ENCODE data around the gene GBP4. TPM values are rescaled to one million over a fixed set of nuclear protein-coding genes. Genes with fewer than 3 reads are reported as not detected.

GBP4 gene
- polyA plus RNA-seq, 1 of the 3 experiments (the other 2 are of a cell fraction): 0.02 TPM

DNA sequence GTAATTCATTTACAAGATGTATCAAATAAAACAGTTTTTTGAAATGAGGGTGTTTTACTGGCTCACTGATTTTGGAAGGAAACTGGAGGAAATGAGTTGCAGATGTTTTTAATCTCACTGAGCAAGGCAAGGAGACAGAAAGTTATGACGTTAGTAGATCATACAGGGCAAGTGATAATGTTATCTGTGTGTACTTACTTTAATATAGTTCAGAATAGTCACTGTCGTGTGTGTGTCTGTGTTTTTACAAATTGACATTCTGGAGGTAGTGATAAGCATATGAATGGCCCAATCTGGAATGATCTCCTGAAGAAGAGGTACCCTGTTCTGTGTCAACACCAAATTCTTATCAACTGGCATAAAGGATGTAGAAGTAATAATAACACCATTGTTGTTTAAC lies 1.9 kb upstream of the GBP4 start:
- no peaks in the 10 kb centered on the region for H4K20me1 ChIP-seq (ENCODE audit: insufficient read depth)
- 5% methylated on average over 2 of the region's 2 CpGs for WGBS (ENCODE audit: low lambda C conversion rate)
- H3K79me2 ChIP-seq (ENCODE audit: insufficient read depth): no peaks in the 10 kb centered on the region

More for the DNA sequence above, 1.9 kb upstream of the GBP4 start:
- Histone ChIP-seq H3K4me3 (ENCODE audit: low read depth in 2 of 2, low read length in 1 of 2) (no peak overlapping the region), H3K27me3 (ENCODE audit: insufficient read depth) (no peaks in the 10 kb centered on the region), H2AFZ (ENCODE audit: low read depth) (no peak overlapping the region), H3K36me3 (replicated peaks in 1 of 2; ENCODE audit: control insufficient read depth in 1 of 2, insufficient read depth in 2 of 2, low read length in 1 of 2) (no peaks in the 10 kb centered on the region), H3K4me1 (ENCODE audit: control insufficient read depth in 1 of 2, insufficient read depth in 2 of 2, low read depth in 1 of 2, low read length in 1 of 2) (peaks cover 11 to 17% of the 10 kb centered on the region in 2 experiments; a peak in 3 of 4 replicates), H3K9me3 (peaks cover 5% of the 10 kb centered on the region; the same call in 1 of the 2 replicates), H3K9ac (no peak overlapping the region), H3K27ac (ENCODE audit: low read depth in 2 of 2, low read length in 1 of 2) (peak overlapping the region in 1 of 2 experiments; percentile 95; a peak in 2 of 4 replicates), H3F3A (replicated peaks; ENCODE audit: insufficient read depth) (peaks cover 5% of the 10 kb centered on the region), H3K9me2 (no peaks in the 10 kb centered on the region), H3K4me2 (no peak overlapping the region)
- TF ChIP-seq CTCF (IDR thresholded peaks at IDR 0.05): no peak
- no peak for TF ChIP-seq EZH2phosphoT487 (IDR thresholded peaks at IDR 0.05; ENCODE audit: borderline replicate concordance, low read depth)
- 0 out of 2 replicates have a peak, but pooled peaks have one; percentile 22 for TF ChIP-seq TEAD4 (IDR thresholded peaks at IDR 0.05; ENCODE audit: borderline replicate concordance, insufficient read depth)
- no peak for TF ChIP-seq YY1 (IDR thresholded peaks at IDR 0.05; ENCODE audit: low read depth)
- TF ChIP-seq JUND (IDR thresholded peaks at IDR 0.05): 0 out of 2 replicates have a peak, but pooled peaks have one; percentile 17
- TF ChIP-seq POLR2AphosphoS5 (IDR thresholded peaks at IDR 0.05; ENCODE audit: low read depth, low read length): 0 out of 2 replicates have a peak, but pooled peaks have one; percentile 20
- TF ChIP-seq FOXJ3 (CRISPR knock-in tag; IDR thresholded peaks at IDR 0.05): peak; percentile 92
- TF ChIP-seq MXI1 (IDR thresholded peaks at IDR 0.05; ENCODE audit: low read depth, low read length): peak; percentile 36; the same call in 1 of the 2 replicates
- peak in 1 of 2 experiments; percentile 96; a peak in 2 of 4 replicates for TF ChIP-seq EP300 (IDR thresholded peaks at IDR 0.05; ENCODE audit: borderline replicate concordance in 1 of 2, low read depth in 1 of 2, low read length in 1 of 2)
- TF ChIP-seq GATA2 (CRISPR knock-in tag; IDR thresholded peaks at IDR 0.05): peak; percentile 98
- no peak for TF ChIP-seq TAF1 (IDR thresholded peaks at IDR 0.05; ENCODE audit: borderline replicate concordance, low read depth, low read length)
- TF ChIP-seq TCF12 (IDR thresholded peaks at IDR 0.05): peak; percentile 77
- 0 out of 2 replicates have a peak, but pooled peaks have one; percentile 35 for TF ChIP-seq FOXM1 (IDR thresholded peaks at IDR 0.05; ENCODE audit: low read depth)
- peak; percentile 65 for TF ChIP-seq CHD2 (IDR thresholded peaks at IDR 0.05; ENCODE audit: low read length, partially characterized antibody)
- no peak for TF ChIP-seq IRF3 (IDR thresholded peaks at IDR 0.05; ENCODE audit: low read depth, low read length)
- TF ChIP-seq RAD21 (IDR thresholded peaks at IDR 0.05; ENCODE audit: low read length): 0 out of 2 replicates have a peak, but pooled peaks have one; percentile 25
- TF ChIP-seq RCOR1 (IDR thresholded peaks at IDR 0.05; ENCODE audit: low read length): peak; percentile 77; the same call in 1 of the 2 replicates
- DNase-seq: peak; percentile 65
- ChIA-PET POLR2A (no interaction called here), CTCF (interaction anchor here (1.2 kb wide), 1 partner anchor 115 kb away, joined by 3 read pairs; no protein-coding TSS in a partner anchor)
